NB4 (cell line): ENCODE results near the gene OTUD5.

ENCODE experiments used
- CTCF ChIP-seq: IDR thresholded peaks from one replicate; pipeline ENCODE4 v1.5.1; 2012; ENCODE audit warnings: low read depth, low read length
- MYC ChIP-seq: IDR thresholded peaks from 2 replicates; pipeline ENCODE4 v1.6.1; 2011; ENCODE audit warnings: low read depth, low read length
- POLR2A ChIP-seq: IDR thresholded peaks from 2 replicates; pipeline ENCODE4 v1.6.1; 2011; ENCODE audit warnings: mild to moderate bottlenecking; ENCODE audit not compliant: insufficient read length; ENCODE audit errors: extremely low read depth
- TF ChIP-seq, protein P1 (sequence below): IDR thresholded peaks from 2 replicates; pipeline ENCODE4 v1.6.1; 2011; ENCODE audit warnings: low read depth, low read length

DNA sequence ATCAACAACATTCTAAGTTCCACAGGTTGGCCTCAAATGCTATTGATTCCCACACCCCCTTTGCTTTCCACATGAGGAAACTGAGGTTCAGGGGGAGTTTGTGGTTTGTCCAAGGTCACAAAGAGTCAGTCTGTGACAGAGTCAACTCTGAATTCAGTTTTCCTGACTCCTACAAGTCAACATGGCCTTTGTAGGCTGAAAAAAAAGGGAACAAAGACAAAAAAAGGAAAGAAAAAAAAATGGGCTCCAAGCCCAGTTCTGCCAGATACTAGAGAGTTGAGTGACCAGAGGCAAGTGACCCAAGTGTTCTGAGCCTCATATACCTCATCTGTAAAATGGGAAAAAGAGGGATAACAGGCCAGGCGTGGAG, 22.1 kb downstream of the OTUD5 start:
- TF ChIP-seq POLR2A = no peak
- TF ChIP-seq CTCF = no peak
- no peak for TF ChIP-seq MYC
- TF ChIP-seq, protein P1, sequence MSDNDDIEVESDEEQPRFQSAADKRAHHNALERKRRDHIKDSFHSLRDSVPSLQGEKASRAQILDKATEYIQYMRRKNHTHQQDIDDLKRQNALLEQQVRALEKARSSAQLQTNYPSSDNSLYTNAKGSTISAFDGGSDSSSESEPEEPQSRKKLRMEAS = no peak
